Endothelial cell (in vitro differentiated cells): ENCODE data around the gene FPR3. TPM values are rescaled to one million over a fixed set of nuclear protein-coding genes. Genes with fewer than 3 reads are reported as not detected.

Experiments
- DNase-seq: peaks from one replicate; pipeline ENCODE4 v3.0.0; 2021; ENCODE audit warnings: low spot score
- H3K27ac Mint-ChIP-seq: one replicate; pipeline ENCODE4 v1.8.0; 2021; ENCODE audit warnings: mixed read lengths, inconsistent platforms; ENCODE audit not compliant: unreplicated experiment
- H3K27me3 Mint-ChIP-seq: one replicate; pipeline ENCODE4 v1.8.0; 2021; ENCODE audit warnings: mild to moderate bottlenecking, moderate library complexity, mixed read lengths, inconsistent platforms; ENCODE audit not compliant: unreplicated experiment
- H3K36me3 Mint-ChIP-seq: one replicate; pipeline ENCODE4 v1.8.0; 2021; ENCODE audit warnings: mild to moderate bottlenecking, low read depth, mixed read lengths, inconsistent platforms; ENCODE audit not compliant: unreplicated experiment
- H3K4me1 Mint-ChIP-seq: one replicate; pipeline ENCODE4 v1.8.0; 2021; ENCODE audit warnings: mild to moderate bottlenecking, mixed read lengths, inconsistent platforms; ENCODE audit not compliant: unreplicated experiment
- H3K4me3 Mint-ChIP-seq: one replicate; pipeline ENCODE4 v1.8.0; 2021; ENCODE audit warnings: mild to moderate bottlenecking, mixed read lengths, inconsistent platforms; ENCODE audit not compliant: unreplicated experiment
- H3K9me3 Mint-ChIP-seq: one replicate; pipeline ENCODE4 v1.8.0; 2021; ENCODE audit warnings: mixed read lengths, inconsistent platforms; ENCODE audit not compliant: unreplicated experiment
- total RNA-seq: library from RNA; stranded (reverse); fragmentation: NEBNext Ultra II Directional; extraction: Animal tissue kit (Norgen Biotek cat#: 25700); gene quantifications from one replicate; pipeline ENCODE4 v1.2.1, GENCODE V29; 2021; ENCODE audit not compliant: unreplicated experiment
- TF ChIP-seq, protein P1 (sequence below): fragments of 200-600 bp; sonication (generic); IDR thresholded peaks from one replicate; pipeline ENCODE4 v1.5.0; 2021; ENCODE audit warnings: antibody characterized with exemption; ENCODE audit not compliant: unreplicated experiment

FPR3 gene
- total RNA-seq, 1 donor from 2014 or later, result not detected

DNA sequence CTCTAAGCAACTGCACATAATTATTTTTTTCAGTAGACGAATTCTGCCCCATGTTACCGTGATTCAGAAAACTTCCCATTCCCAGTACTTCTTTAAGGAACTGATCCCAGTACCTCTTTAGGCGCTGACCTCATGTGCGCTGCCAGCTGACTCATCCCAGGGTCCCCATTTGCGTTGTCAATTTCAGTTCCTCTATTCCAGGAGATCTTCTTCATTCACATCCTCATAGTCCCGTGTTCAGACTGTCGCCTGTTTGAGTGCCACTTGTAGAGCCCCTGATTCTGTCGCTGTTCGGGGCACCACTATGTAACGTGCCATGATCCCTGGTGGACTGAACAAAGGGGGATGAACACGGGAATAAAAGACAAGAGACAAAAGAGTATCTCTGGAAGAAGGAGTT is 16.4 kb downstream of the FPR3 start:
- H3K4me1 Mint-ChIP-seq, result no peaks in the 10 kb centered on the region
- H3K4me3 Mint-ChIP-seq, result no peak overlapping the region
- TF ChIP-seq, protein P1, sequence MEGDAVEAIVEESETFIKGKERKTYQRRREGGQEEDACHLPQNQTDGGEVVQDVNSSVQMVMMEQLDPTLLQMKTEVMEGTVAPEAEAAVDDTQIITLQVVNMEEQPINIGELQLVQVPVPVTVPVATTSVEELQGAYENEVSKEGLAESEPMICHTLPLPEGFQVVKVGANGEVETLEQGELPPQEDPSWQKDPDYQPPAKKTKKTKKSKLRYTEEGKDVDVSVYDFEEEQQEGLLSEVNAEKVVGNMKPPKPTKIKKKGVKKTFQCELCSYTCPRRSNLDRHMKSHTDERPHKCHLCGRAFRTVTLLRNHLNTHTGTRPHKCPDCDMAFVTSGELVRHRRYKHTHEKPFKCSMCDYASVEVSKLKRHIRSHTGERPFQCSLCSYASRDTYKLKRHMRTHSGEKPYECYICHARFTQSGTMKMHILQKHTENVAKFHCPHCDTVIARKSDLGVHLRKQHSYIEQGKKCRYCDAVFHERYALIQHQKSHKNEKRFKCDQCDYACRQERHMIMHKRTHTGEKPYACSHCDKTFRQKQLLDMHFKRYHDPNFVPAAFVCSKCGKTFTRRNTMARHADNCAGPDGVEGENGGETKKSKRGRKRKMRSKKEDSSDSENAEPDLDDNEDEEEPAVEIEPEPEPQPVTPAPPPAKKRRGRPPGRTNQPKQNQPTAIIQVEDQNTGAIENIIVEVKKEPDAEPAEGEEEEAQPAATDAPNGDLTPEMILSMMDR, result no peak
- no peak for DNase-seq
- H3K9me3 Mint-ChIP-seq, result peaks cover 19% of the 10 kb centered on the region
- no peak overlapping the region for H3K27ac Mint-ChIP-seq
- H3K36me3 Mint-ChIP-seq, result peaks cover 10% of the 10 kb centered on the region
- peaks cover 2% of the 10 kb centered on the region for H3K27me3 Mint-ChIP-seq

DNA sequence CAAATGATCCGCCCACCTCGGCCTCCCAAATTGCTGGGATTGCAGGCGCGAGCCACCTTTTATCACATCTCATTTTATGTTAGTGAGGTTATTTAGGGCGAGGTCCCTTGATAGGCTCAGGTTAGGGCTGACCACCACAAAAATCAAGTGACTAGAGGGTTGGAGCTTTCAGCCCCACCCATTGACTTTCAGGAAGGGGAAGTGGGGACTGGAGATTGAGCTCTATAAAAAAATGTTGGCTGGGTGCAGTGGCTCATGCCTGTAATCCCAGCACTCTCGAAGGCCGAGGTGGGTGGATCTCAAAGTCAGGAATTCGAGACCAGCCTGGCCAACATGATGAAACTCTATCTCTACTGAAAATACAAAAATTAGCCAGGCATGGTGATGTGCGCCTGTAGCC is 20.1 kb downstream of the FPR3 start:
- Mint-ChIP-seq H3K4me3 (no peak overlapping the region), H3K9me3 (peaks cover 25% of the 10 kb centered on the region), H3K36me3 (peaks cover 10% of the 10 kb centered on the region), H3K27ac (no peak overlapping the region), H3K27me3 (peaks cover 2% of the 10 kb centered on the region), H3K4me1 (no peaks in the 10 kb centered on the region)
- no peak for DNase-seq
- TF ChIP-seq, protein P1, result no peak

DNA sequence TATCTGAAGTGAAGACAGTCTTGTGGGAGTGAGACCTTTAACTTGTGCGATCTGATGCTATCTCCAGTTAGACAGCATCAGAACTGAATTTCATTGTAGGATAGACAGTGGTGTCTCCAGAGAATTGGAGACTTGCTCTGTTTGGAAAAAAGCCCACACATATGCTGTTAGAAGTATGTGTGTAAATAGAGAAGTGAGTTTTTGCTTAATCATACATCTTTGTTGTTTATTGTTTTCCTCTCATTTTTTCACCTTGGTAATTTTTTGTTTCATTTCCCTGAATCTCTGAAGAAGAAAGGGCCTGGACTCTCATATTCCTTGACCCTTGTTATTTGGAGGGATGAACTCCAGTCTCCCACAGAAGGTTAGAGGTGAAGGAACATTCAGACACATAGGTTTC is 21.8 kb downstream of the FPR3 start:
- TF ChIP-seq, protein P1, result no peak
- H3K27ac Mint-ChIP-seq, result no peak overlapping the region
- no peak for DNase-seq
- peaks cover 2% of the 10 kb centered on the region for H3K27me3 Mint-ChIP-seq
- no peak overlapping the region for H3K4me3 Mint-ChIP-seq
- peaks cover 19% of the 10 kb centered on the region for H3K9me3 Mint-ChIP-seq
- H3K36me3 Mint-ChIP-seq, result peaks cover 7% of the 10 kb centered on the region
- no peaks in the 10 kb centered on the region for H3K4me1 Mint-ChIP-seq

DNA sequence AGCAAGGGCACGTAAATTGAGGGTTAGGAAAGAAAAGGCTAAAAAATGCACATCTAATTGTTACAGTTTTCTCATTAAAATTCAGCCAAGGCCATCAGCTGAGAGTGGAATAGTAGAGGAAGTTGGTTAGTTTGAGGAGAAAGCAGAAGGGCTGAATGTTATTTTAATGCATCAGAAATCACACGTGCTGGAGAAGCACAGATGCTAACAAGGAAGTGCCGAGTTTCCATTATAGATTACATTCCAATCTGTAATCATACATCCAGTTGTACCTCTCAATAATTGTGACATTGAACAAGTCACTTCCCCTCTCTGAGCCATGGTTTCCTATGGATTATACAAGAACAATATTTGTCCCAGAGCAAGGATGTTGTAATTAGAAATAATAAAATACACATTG is 25.1 kb downstream of the FPR3 start:
- peaks cover 16% of the 10 kb centered on the region for H3K36me3 Mint-ChIP-seq
- H3K9me3 Mint-ChIP-seq, result peaks cover 35% of the 10 kb centered on the region
- H3K4me3 Mint-ChIP-seq, result no peak overlapping the region
- TF ChIP-seq, protein P1, result no peak
- DNase-seq, result no peak
- H3K27me3 Mint-ChIP-seq, result peaks cover 3% of the 10 kb centered on the region
- H3K4me1 Mint-ChIP-seq, result no peaks in the 10 kb centered on the region
- no peak overlapping the region for H3K27ac Mint-ChIP-seq

DNA sequence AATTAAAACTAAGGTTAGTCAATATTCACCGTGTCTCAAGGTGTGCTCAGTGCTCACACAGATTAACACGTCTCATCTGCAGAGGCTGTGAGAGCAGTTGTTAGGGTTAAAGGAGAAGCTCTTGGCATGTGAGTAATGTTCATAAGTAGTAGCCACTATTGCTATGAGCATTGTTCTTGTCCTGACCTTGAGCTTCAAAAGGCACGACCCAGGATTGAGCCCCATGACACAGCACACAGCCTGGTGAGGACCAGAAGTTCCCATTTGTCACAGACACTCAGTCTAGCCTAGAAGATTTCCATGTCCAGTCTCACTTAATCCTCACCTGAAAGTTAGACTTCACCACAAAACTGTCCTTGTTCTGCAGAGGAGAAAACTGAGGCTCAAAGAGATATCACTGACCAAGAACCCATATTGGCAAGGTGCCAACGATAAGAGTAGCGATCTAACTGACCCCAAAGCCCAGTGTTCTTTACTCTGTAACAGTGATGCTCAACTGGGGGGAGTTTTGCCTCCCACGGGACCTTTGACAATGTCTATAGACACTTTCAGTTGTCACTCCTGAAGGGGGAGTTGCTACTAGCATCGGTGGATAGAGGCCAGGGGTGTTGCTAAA is 26.0 kb downstream of the FPR3 start:
- peaks cover 35% of the 10 kb centered on the region for H3K9me3 Mint-ChIP-seq
- no peaks in the 10 kb centered on the region for H3K4me1 Mint-ChIP-seq
- no peak overlapping the region for H3K27ac Mint-ChIP-seq
- peaks cover 16% of the 10 kb centered on the region for H3K36me3 Mint-ChIP-seq
- no peak for DNase-seq
- H3K27me3 Mint-ChIP-seq, result peaks cover 3% of the 10 kb centered on the region
- TF ChIP-seq, protein P1, result no peak
- no peak overlapping the region for H3K4me3 Mint-ChIP-seq
